Neural crest cell (in vitro differentiated cells): ENCODE measurements around the gene ADORA2A. TPM values are rescaled to one million over a fixed set of nuclear protein-coding genes. Genes with fewer than 3 reads are reported as not detected.

Source experiments
- DNase-seq: peaks from one replicate; pipeline ENCODE4 v3.0.0; 2021; ENCODE audit warnings: low read depth, mixed read lengths, low spot score
- H3K27ac Mint-ChIP-seq: one replicate; pipeline ENCODE4 v1.8.0; 2021; ENCODE audit warnings: mild to moderate bottlenecking, mixed read lengths; ENCODE audit not compliant: unreplicated experiment
- H3K27me3 Mint-ChIP-seq: 2 replicates; pipeline ENCODE4 v1.8.0; 2021; ENCODE audit warnings: low read depth, mild to moderate bottlenecking, mixed read lengths
- H3K36me3 Mint-ChIP-seq: 2 replicates; pipeline ENCODE4 v1.8.0; 2021; ENCODE audit warnings: low read depth, mild to moderate bottlenecking, mixed read lengths
- H3K4me1 Mint-ChIP-seq: 2 replicates; pipeline ENCODE4 v1.8.0; 2021; ENCODE audit warnings: mixed read lengths
- H3K4me3 Mint-ChIP-seq: one replicate; pipeline ENCODE4 v1.8.0; 2021; ENCODE audit warnings: mild to moderate bottlenecking, mixed read lengths
- H3K9me3 Mint-ChIP-seq: 2 replicates; pipeline ENCODE4 v1.8.0; 2021; ENCODE audit warnings: mixed read lengths
- total RNA-seq: library from RNA; stranded (reverse); gene quantifications from 2 replicates; pipeline ENCODE4 v1.2.1, GENCODE V29; 2021
- TF ChIP-seq, protein P1 (sequence below): fragments of 200-600 bp; sonication (generic); conservative IDR thresholded peaks from 2 replicates; pipeline ENCODE4 v1.5.0; 2021; ENCODE audit warnings: antibody characterized with exemption, mild to moderate bottlenecking

ADORA2A gene
- total RNA-seq, 1 donor from 2014 or later: 2.8 TPM

GRCh38 chr22:24413271-24413670 lies 14.1 kb upstream of the ADORA2A start:
- no peaks in the 10 kb centered on the region for H3K27me3 Mint-ChIP-seq
- peaks cover 5% of the 10 kb centered on the region for H3K36me3 Mint-ChIP-seq
- H3K9me3 Mint-ChIP-seq: no peaks in the 10 kb centered on the region
- peak overlapping the region; percentile 75 for H3K27ac Mint-ChIP-seq
- H3K4me1 Mint-ChIP-seq: no peaks in the 10 kb centered on the region
- TF ChIP-seq, protein P1, sequence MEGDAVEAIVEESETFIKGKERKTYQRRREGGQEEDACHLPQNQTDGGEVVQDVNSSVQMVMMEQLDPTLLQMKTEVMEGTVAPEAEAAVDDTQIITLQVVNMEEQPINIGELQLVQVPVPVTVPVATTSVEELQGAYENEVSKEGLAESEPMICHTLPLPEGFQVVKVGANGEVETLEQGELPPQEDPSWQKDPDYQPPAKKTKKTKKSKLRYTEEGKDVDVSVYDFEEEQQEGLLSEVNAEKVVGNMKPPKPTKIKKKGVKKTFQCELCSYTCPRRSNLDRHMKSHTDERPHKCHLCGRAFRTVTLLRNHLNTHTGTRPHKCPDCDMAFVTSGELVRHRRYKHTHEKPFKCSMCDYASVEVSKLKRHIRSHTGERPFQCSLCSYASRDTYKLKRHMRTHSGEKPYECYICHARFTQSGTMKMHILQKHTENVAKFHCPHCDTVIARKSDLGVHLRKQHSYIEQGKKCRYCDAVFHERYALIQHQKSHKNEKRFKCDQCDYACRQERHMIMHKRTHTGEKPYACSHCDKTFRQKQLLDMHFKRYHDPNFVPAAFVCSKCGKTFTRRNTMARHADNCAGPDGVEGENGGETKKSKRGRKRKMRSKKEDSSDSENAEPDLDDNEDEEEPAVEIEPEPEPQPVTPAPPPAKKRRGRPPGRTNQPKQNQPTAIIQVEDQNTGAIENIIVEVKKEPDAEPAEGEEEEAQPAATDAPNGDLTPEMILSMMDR: no peak
- DNase-seq: no peak
- no peak overlapping the region for H3K4me3 Mint-ChIP-seq

DNA sequence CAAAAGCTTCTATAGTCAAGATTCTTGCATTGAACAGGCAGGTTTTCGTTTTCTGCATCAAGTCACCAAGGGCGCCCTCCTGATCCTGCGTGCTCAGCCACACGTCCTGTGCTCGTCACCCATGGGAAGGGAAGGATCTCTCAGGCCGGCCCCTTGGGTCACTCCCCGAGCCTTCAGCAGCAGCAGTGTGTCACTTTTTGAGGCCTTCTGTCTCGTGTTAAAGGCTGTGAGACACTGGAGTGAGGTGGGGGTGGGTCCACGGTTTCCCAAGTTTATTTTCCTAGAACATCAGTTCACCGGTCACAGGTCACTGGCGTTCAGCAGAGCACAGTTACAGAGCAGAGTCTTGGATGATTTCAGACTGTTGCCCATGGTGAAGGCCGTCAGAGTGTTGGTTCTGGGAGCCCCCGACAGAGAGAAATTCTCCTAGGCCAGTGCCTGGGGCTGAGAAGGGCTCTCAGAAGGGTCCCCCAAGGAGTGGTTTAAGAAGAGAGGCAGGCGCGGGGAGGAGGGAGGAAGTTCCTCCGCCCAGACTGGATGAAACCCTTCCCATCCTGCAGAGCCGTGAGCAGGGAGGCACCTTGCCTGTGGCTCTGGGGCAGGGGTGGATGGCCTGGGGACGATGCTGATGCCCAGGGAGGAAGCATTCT lies 13.5 kb upstream of the ADORA2A start:
- Mint-ChIP-seq H3K4me3 (no peak overlapping the region), H3K27ac (peak overlapping the region; percentile 75), H3K27me3 (no peaks in the 10 kb centered on the region), H3K9me3 (no peaks in the 10 kb centered on the region), H3K36me3 (peaks cover 5% of the 10 kb centered on the region), H3K4me1 (no peaks in the 10 kb centered on the region)
- no peak for DNase-seq
- TF ChIP-seq, protein P1: no peak

DNA sequence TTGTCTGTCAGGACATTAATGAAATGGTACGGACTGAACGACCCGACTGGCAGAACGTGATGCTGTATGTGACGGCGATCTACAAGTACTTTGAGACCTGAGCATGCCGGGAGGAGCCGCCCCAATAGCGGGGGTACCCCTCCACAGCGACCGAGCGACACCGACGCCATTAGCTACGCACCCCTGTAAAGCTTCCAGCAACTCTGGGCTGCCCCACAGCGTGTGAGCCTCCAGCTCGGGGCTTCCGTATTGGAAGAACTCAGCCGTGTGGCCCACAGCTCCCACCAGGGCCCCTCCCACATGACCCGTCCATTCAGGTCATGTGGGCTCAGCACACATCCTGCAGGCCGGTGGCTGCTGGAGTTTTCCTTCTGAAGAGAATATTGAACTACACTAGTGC lies 12.9 kb upstream of the ADORA2A start:
- Mint-ChIP-seq H3K27ac (no peak overlapping the region), H3K36me3 (peaks cover 5% of the 10 kb centered on the region), H3K4me3 (no peak overlapping the region), H3K27me3 (no peaks in the 10 kb centered on the region), H3K9me3 (no peaks in the 10 kb centered on the region), H3K4me1 (peaks cover under 1% of the 10 kb centered on the region)
- no peak for DNase-seq
- TF ChIP-seq, protein P1: no peak

DNA sequence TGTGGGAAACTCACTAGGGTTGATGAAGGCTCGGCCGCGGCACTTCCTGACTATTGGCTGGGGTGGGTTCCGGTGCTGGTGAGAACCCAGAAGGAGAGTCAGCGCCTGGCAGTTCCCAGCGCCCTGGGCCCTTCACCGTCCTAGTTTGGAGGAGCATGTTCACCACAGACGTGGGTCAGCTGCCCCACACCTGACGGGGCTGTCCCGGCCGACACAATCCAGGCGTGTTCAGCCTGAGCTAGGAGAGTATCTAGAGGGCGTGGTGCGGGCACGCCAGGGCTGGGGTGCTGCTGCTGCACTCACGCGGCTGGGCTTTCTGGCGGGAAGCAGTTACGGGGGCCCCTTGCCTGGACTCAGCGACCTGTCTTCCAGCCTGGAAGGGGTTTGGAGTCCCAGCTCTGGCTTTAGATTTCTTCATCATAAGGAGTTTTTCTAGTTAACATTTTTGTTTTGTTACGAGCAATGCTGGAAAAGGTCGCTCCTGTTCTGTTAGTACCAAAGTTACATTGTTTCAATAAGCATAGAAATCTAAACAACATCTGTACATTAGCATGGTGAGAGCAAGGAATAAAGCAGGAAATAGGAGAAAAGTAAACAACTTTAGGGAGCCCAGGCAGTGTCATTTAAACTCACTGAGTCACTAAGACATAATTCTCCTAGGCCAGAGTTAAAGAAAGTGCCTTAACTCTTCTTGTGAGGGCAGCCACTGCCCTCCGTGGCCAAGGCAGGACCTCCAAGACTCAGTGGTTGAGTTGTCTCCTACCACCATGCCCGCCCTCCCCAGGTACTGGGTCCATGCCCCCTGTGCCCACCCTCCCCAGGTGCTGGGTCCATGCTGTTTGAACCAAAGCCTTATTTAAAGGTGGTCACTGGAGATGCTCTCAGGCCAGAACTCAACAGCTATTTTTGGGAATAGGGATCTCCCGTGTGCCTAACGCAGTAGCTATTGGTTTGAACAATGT lies 12.1 kb upstream of the ADORA2A start:
- Mint-ChIP-seq H3K36me3 (peaks cover 4% of the 10 kb centered on the region), H3K4me1 (peaks cover 5% of the 10 kb centered on the region), H3K27me3 (no peaks in the 10 kb centered on the region), H3K9me3 (no peaks in the 10 kb centered on the region), H3K4me3 (no peak overlapping the region), H3K27ac (no peak overlapping the region)
- no peak for DNase-seq
- TF ChIP-seq, protein P1: no peak

GRCh38 chr22:24416095-24416494 lies 11.3 kb upstream of the ADORA2A start:
- TF ChIP-seq, protein P1: no peak
- no peak overlapping the region for H3K4me3 Mint-ChIP-seq
- DNase-seq: no peak
- peaks cover 2% of the 10 kb centered on the region for H3K27me3 Mint-ChIP-seq
- no peaks in the 10 kb centered on the region for H3K9me3 Mint-ChIP-seq
- no peak overlapping the region for H3K27ac Mint-ChIP-seq
- no peaks in the 10 kb centered on the region for H3K36me3 Mint-ChIP-seq
- peaks cover 5% of the 10 kb centered on the region for H3K4me1 Mint-ChIP-seq
